Ascending aorta (tissue), 2 donors: ENCODE data around the gene MBD4. TPM values are rescaled to one million over a fixed set of nuclear protein-coding genes. Genes with fewer than 3 reads are reported as not detected.
A peak's percentile ranks its signal among the peaks of the same experiment; 100 is the strongest.

Experiments used
- DNase-seq, 2 donors: peaks; one replicate each; pipeline ENCODE4 v3.0.0-alpha.2; 2019; ENCODE audit warnings: low spot score in 2 of 2
- H3K27ac ChIP-seq, 2 donors: fragments of 200-600 bp; sonication (generic); one replicate each; pipeline ENCODE4 v1.5.1; 2016 to 2017; ENCODE audit warnings: mild to moderate bottlenecking in 1 of 2
- H3K27me3 ChIP-seq: fragments of 200-600 bp; sonication (generic); one replicate; pipeline ENCODE4 v1.5.1; 2017
- H3K36me3 ChIP-seq, 2 donors: fragments of 200-600 bp; sonication (generic); one replicate each; pipeline ENCODE4 v1.5.1; 2016
- H3K4me1 ChIP-seq, 2 donors: fragments of 200-600 bp; sonication (generic); one replicate each; pipeline ENCODE4 v1.5.1; 2016 to 2017; ENCODE audit warnings: mild to moderate bottlenecking in 1 of 2
- H3K4me3 ChIP-seq, 2 donors: fragments of 200-600 bp; sonication (generic); one replicate each; pipeline ENCODE4 v1.5.1; 2016 to 2017; ENCODE audit warnings: mild to moderate bottlenecking in 1 of 2
- H3K9me3 ChIP-seq, 2 donors: fragments of 200-600 bp; sonication (generic); one replicate each; pipeline ENCODE4 v1.5.1; 2016
- CTCF ChIP-seq, 3 experiments: fragments of 200-600 bp in 2 of 3; fragments of 450-650 bp in 1 of 3; sonication (generic) in 2 of 3; IDR thresholded peaks; one replicate each; pipeline ENCODE4 v1.5.1; 2016 to 2019; ENCODE audit warnings: antibody characterized with exemption in 3 of 3, mild to moderate bottlenecking in 1 of 3, moderate library complexity in 1 of 3
- intact Hi-C: fragments of 100-400 bp; cut with DNase I; formaldehyde crosslinking; loops from one replicate; pipeline ENCODE4 v1.15.1; 2023
- total RNA-seq: library from RNA; depleted of rRNA; stranded (reverse); fragments of >200 nt; gene quantifications from one replicate; pipeline ENCODE4 v1.1.0, GENCODE V29; 2016

The MBD4 gene
- total RNA-seq, 1 donor from 2014 or later: 57.6 TPM

- intact Hi-C loops: no loop called here
These were observed 8.6 kb upstream of the MBD4 start for GRCh38 chr3:129448186-129448895.

GRCh38 chr3:129446926-129447325, 7.2 kb upstream of the MBD4 start:
- TF ChIP-seq CTCF (IDR thresholded peaks at IDR 0.05): no peak
- intact Hi-C loops: no loop called here
- H3K9me3 ChIP-seq: no peaks in the 10 kb centered on the region
- no peaks in the 10 kb centered on the region for H3K27me3 ChIP-seq
- no peak overlapping the region for H3K27ac ChIP-seq
- H3K36me3 ChIP-seq: no peaks in the 10 kb centered on the region
- peaks cover 3 to 16% of the 10 kb centered on the region in 2 donors for H3K4me1 ChIP-seq
- DNase-seq: no peak
- H3K4me3 ChIP-seq: no peak overlapping the region

More at GRCh38 chr3:129448186-129448895, 8.6 kb upstream of the MBD4 start:
- no peak for TF ChIP-seq CTCF (IDR thresholded peaks at IDR 0.05)
- H3K4me1 ChIP-seq: peaks cover 0 to 6% of the 10 kb centered on the region in 2 donors
- H3K4me3 ChIP-seq: no peak overlapping the region
- no peak for DNase-seq
- H3K9me3 ChIP-seq: no peaks in the 10 kb centered on the region
- no peaks in the 10 kb centered on the region for H3K27me3 ChIP-seq
- H3K36me3 ChIP-seq: peaks cover 2 to 5% of the 10 kb centered on the region in 2 donors
- no peak overlapping the region for H3K27ac ChIP-seq

GRCh38 chr3:129445471-129445870, 5.7 kb upstream of the MBD4 start:
- Histone ChIP-seq H3K36me3 (no peaks in the 10 kb centered on the region), H3K27ac (no peak overlapping the region), H3K27me3 (no peaks in the 10 kb centered on the region), H3K4me1 (peaks cover 11 to 25% of the 10 kb centered on the region in 2 donors), H3K9me3 (no peaks in the 10 kb centered on the region), H3K4me3 (no peak overlapping the region)
- intact Hi-C loops: no loop called here
- TF ChIP-seq CTCF (IDR thresholded peaks at IDR 0.05): no peak
- DNase-seq: no peak

DNA sequence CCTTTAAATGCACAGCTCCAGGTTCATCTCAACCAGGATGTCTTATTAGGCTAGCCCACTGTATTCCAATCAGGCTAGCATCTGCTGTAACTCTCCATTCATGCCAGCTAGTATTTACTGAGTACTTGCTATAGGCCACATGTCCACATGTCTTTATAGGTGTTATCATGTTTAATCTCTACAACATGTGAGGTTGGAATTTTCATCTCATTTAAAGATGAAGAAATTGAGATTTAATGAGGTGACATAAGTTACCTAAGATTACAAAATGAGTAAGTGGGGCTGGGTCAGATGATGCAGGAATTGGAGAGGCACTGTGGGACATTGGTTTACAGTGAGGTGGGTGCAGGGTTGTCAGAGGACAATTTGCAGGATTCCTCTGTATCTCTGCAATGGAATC, 3.2 kb upstream of the MBD4 start:
- no peaks in the 10 kb centered on the region for H3K9me3 ChIP-seq
- intact Hi-C loops: loop anchor here (5.0 kb wide), 2 partner anchors 39 to 119 kb away; no protein-coding TSS in a partner anchor
- peak overlapping the region; percentile 84 to 85 for H3K27ac ChIP-seq
- H3K4me1 ChIP-seq: peaks cover 16 to 30% of the 10 kb centered on the region in 2 donors
- no peak for DNase-seq
- no peak overlapping the region for H3K4me3 ChIP-seq
- no peaks in the 10 kb centered on the region for H3K27me3 ChIP-seq
- no peaks in the 10 kb centered on the region for H3K36me3 ChIP-seq
- no peak for TF ChIP-seq CTCF (IDR thresholded peaks at IDR 0.05)

GRCh38 chr3:129442486-129442885, 2.7 kb upstream of the MBD4 start:
- Histone ChIP-seq H3K27ac (peak overlapping the region; percentile 84 to 85), H3K36me3 (peaks cover 2 to 4% of the 10 kb centered on the region in 2 donors), H3K9me3 (no peaks in the 10 kb centered on the region), H3K27me3 (no peaks in the 10 kb centered on the region), H3K4me3 (peak overlapping the region in 1 of 2 donors; percentile 84), H3K4me1 (peaks cover 16 to 30% of the 10 kb centered on the region in 2 donors)
- no peak for TF ChIP-seq CTCF (IDR thresholded peaks at IDR 0.05)
- no peak for DNase-seq
- intact Hi-C loops: loop anchor here (5.0 kb wide), 2 partner anchors 40 to 120 kb away; no protein-coding TSS in a partner anchor
